ENCODE results near the gene SEPTIN5.

GRCh38 chr22:19686946-19687345 is 27.4 kb upstream of the SEPTIN5 start:
- TF ChIP-seq CTCF (IDR thresholded peaks at IDR 0.05) (no peak), CREB1 (CRISPR knock-in tag; IDR thresholded peaks at IDR 0.05) (no peak), TCF7 (CRISPR knock-in tag; IDR thresholded peaks at IDR 0.05; ENCODE audit: low read depth) (no peak), PREB (CRISPR knock-in tag; IDR thresholded peaks at IDR 0.05; ENCODE audit: borderline replicate concordance) (no peak), TEAD1 (CRISPR knock-in tag; IDR thresholded peaks at IDR 0.05) (no peak), CREM (CRISPR knock-in tag; IDR thresholded peaks at IDR 0.05) (no peak), TEAD4 (CRISPR knock-in tag; IDR thresholded peaks at IDR 0.05) (no peak), USF2 (CRISPR knock-in tag; IDR thresholded peaks at IDR 0.05) (no peak), ZNF416 (CRISPR knock-in tag; IDR thresholded peaks at IDR 0.05) (no peak), NR2C2 (CRISPR knock-in tag; IDR thresholded peaks at IDR 0.05) (no peak)

Data from WTC11 (cell line).